GM13976 (cell line): ENCODE data around the gene OVCH1.

ENCODE experiments used
- DNase-seq: peaks from one replicate; pipeline ENCODE4 v3.0.0; 2012; ENCODE audit warnings: low spot score
- CTCF ChIP-seq: IDR thresholded peaks from 2 replicates; pipeline ENCODE4 v1.5.1; 2012; ENCODE audit warnings: borderline replicate concordance, mild to moderate bottlenecking; ENCODE audit not compliant: insufficient read depth; ENCODE audit errors: extremely low read depth, missing control alignments, control extremely low read depth
- in situ Hi-C: fragments of 300-500 bp; cut with MboI; formaldehyde crosslinking; loops from one replicate; pipeline ENCODE4 v1.12.0; 2022; ENCODE audit warnings: low sequenced_read_pairs, mixed read lengths, inconsistent platforms; ENCODE audit not compliant: unreplicated experiment

OVCH1 gene

DNA sequence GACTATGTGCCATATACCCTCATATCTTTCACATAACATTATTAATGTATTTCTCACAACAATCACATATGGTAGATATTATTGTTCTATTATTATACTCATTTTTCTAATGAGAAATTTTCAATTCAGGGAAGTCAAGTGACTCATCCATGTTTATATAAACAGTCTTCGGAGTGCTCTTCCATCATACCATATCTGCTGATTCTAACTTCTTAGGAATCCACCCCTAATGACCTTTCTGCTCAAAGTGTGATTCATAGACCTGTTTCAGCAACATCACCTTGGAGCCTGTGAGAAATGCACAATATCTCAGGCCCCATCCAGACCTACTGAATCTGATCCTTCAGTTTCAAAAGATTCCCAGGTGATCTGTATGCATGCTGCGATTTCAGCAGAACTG is 39.8 kb upstream of the OVCH1 start:
- no peak for DNase-seq
- in situ Hi-C loops = no loop called here
- no peak for TF ChIP-seq CTCF

GRCh38 chr12:29534935-29535334 is 37.4 kb upstream of the OVCH1 start:
- TF ChIP-seq CTCF = no peak
- DNase-seq = no peak
- in situ Hi-C loops = no loop called here

GRCh38 chr12:29533815-29534489 is 36.5 kb upstream of the OVCH1 start:
- in situ Hi-C loops = no loop called here
- no peak for DNase-seq
- TF ChIP-seq CTCF = no peak

DNA sequence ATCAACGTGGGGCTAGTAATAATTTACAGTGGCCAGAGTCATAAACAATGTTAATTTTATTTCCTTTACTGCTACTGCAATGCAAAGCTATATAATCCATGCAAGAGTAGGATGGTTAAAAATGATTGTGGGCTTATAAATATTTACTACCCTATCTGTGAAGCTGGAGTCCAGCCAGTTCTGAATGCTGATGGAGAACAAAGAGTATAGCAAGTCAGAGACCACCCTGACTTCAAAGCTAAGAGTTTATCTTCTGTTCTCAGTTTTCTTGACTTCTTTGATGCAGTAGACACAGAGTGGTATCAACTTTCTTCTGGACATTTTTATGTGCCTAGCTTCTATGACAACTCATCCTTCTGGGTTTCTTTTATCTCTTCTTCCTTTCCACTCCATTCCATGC is 34.0 kb upstream of the OVCH1 start:
- TF ChIP-seq CTCF = no peak
- no peak for DNase-seq
- in situ Hi-C loops = no loop called here

DNA sequence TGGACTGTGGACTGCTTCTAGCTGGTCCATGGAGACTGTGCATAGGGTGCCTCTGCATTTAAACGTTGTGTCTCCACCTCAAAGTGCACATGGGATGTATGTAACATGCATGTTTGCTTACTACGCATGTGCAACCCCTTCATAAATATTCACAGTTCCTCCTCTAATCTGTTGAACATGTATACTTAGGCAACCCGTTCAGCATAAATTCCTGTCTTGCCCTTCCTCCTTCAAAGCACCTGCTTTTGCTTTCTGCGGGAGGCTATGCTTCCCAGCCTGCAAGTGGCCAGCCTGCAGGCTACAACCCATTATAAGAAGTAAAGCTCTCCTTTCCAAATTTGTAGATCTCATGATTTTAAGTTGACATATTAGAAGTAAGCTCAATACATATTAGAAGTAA is 33.0 kb upstream of the OVCH1 start:
- TF ChIP-seq CTCF = no peak
- in situ Hi-C loops = no loop called here
- DNase-seq = no peak

- no peak for TF ChIP-seq CTCF
- no peak for DNase-seq
- in situ Hi-C loops = loop anchor here (10.0 kb wide), 1 partner anchor 1277 kb away; no protein-coding TSS in a partner anchor
Observed at GRCh38 chr12:29528161-29528560, 30.7 kb upstream of the OVCH1 start.

GRCh38 chr12:29521951-29522350 is 24.5 kb upstream of the OVCH1 start:
- no peak for DNase-seq
- in situ Hi-C loops = loop anchor here (10.0 kb wide), 1 partner anchor 1283 kb away; no protein-coding TSS in a partner anchor
- TF ChIP-seq CTCF = no peak
